BLaER1 (cell line): ENCODE data around the gene CREB5.

Experiments used
- H3K27ac ChIP-seq: shearing (Covaris generic); formaldehyde crosslinking; 2 replicates; pipeline ENCODE4 v1.8.1; 2022
- H3K27me3 ChIP-seq: shearing (Covaris generic); formaldehyde crosslinking; 2 replicates; pipeline ENCODE4 v1.8.1; 2022
- H3K36me3 ChIP-seq: shearing (Covaris generic); formaldehyde crosslinking; 2 replicates; pipeline ENCODE4 v1.8.1; 2022
- H3K4me1 ChIP-seq: shearing (Covaris generic); formaldehyde crosslinking; 2 replicates; pipeline ENCODE4 v1.8.1; 2022
- H3K4me2 ChIP-seq: shearing (Covaris generic); formaldehyde crosslinking; 2 replicates; pipeline ENCODE4 v1.8.1; 2022
- H3K4me3 ChIP-seq: shearing (Covaris generic); formaldehyde crosslinking; 2 replicates; pipeline ENCODE4 v1.8.1; 2022
- H3K9ac ChIP-seq: shearing (Covaris generic); formaldehyde crosslinking; 2 replicates; pipeline ENCODE4 v1.8.1; 2022
- H3K9me3 ChIP-seq: shearing (Covaris generic); formaldehyde crosslinking; 2 replicates; pipeline ENCODE4 v1.8.1; 2022
- H4K20me1 ChIP-seq: shearing (Covaris generic); formaldehyde crosslinking; 2 replicates; pipeline ENCODE4 v1.8.1; 2022
- Cebpa-rat ChIP-seq: shearing (Covaris generic); IDR thresholded peaks from 2 replicates; pipeline ENCODE4 v1.8.1; 2022

Gene CREB5

GRCh38 chr7:28726555-28726954 is 314.2 kb downstream of the CREB5 start:
- no peak overlapping the region for H3K9ac ChIP-seq
- H3K36me3 ChIP-seq, result no peaks in the 10 kb centered on the region; the same call in 1 of the 2 replicates
- H3K4me3 ChIP-seq, result no peak overlapping the region
- H3K27me3 ChIP-seq, result no peaks in the 10 kb centered on the region
- H4K20me1 ChIP-seq, result no peaks in the 10 kb centered on the region
- H3K9me3 ChIP-seq, result no peaks in the 10 kb centered on the region
- H3K4me1 ChIP-seq, result no peaks in the 10 kb centered on the region
- TF ChIP-seq Cebpa-rat, result no peak
- no peak overlapping the region for H3K4me2 ChIP-seq
- H3K27ac ChIP-seq, result no peak overlapping the region

- H4K20me1 ChIP-seq, result no peaks in the 10 kb centered on the region
- no peak overlapping the region for H3K9ac ChIP-seq
- H3K27me3 ChIP-seq, result no peaks in the 10 kb centered on the region
- no peaks in the 10 kb centered on the region; the same call in 1 of the 2 replicates for H3K36me3 ChIP-seq
- H3K4me3 ChIP-seq, result no peak overlapping the region
- no peak overlapping the region for H3K27ac ChIP-seq
- H3K9me3 ChIP-seq, result no peaks in the 10 kb centered on the region
- no peak for TF ChIP-seq Cebpa-rat
- no peak overlapping the region for H3K4me2 ChIP-seq
- H3K4me1 ChIP-seq, result no peaks in the 10 kb centered on the region
These were observed 317.0 kb downstream of the CREB5 start for GRCh38 chr7:28729281-28729680.

GRCh38 chr7:28729727-28730126 is 317.4 kb downstream of the CREB5 start:
- no peaks in the 10 kb centered on the region for H3K9me3 ChIP-seq
- no peaks in the 10 kb centered on the region for H3K27me3 ChIP-seq
- H3K4me1 ChIP-seq, result no peaks in the 10 kb centered on the region
- H4K20me1 ChIP-seq, result no peaks in the 10 kb centered on the region
- no peak overlapping the region for H3K9ac ChIP-seq
- no peak for TF ChIP-seq Cebpa-rat
- no peak overlapping the region for H3K4me3 ChIP-seq
- no peak overlapping the region for H3K27ac ChIP-seq
- H3K4me2 ChIP-seq, result no peak overlapping the region
- H3K36me3 ChIP-seq, result no peaks in the 10 kb centered on the region; the same call in 1 of the 2 replicates

DNA sequence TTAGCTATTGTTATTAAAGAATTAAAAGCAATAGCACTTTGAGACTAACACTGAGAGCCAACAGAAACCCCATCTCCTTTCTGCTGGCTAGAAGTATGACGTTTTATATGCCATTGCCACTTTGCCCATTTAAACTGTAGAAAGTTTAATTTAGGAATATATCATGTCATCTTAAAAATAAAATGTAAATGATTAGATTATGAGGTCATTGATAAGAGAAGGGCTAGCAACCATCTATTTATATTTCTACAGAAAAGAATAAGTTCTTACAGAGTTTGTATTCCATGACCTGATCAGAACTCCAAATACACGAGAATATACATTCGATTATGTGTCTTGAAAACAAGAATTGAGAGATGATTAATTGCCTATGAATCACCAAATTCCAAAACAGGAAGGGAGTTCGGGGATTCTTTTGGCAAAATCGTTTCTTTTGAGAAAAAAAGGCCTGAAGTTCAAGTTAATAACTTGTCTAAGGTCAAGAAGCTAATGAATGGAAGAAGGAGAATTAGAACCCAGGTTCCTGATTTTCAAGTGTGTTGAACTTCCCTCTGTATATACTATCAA is 318.9 kb downstream of the CREB5 start:
- Histone ChIP-seq H3K9ac (no peak overlapping the region), H3K27me3 (no peaks in the 10 kb centered on the region), H3K27ac (no peak overlapping the region), H3K4me1 (no peaks in the 10 kb centered on the region), H3K9me3 (no peaks in the 10 kb centered on the region), H3K4me3 (no peak overlapping the region), H3K36me3 (no peaks in the 10 kb centered on the region; the same call in 1 of the 2 replicates), H3K4me2 (no peak overlapping the region), H4K20me1 (no peaks in the 10 kb centered on the region)
- no peak for TF ChIP-seq Cebpa-rat

DNA sequence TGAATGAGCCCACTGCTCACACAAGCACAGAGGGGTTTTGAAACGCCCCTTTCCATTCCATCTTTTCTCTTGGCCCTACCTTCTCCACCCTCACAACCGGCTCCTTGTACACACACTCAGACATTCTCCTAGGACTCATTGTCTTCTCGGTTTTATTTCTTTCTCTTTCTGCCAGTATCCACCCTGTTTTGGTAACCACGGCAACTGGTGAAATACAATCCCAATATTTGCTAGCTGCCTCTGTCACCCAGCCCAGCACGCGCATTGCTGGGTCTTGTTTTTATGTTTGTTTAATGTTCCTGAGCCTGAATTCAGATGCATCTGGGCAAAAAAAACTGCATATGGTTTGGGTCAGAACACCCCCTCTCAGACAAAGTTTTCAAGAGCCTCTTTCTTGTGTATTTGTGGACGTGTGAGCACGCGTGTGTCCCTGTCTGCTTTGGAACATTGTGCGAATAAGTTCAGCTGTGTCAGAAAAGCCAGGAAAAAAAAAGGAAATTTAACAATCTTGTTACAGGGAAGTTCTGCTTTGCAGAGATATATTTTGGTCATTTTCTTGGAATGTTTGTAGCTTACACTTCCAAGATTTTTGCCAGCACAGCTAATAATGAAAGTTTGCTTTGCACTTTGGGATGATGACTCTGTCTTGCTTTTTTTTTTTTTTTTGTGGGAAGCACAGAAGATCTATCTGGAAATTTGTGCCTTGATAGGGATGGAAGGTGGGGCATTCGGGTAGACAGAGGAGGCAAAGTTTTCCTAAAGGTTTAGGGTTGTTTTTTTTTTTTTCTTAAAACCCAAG is 320.0 kb downstream of the CREB5 start:
- Histone ChIP-seq H3K9ac (no peak overlapping the region), H3K9me3 (no peaks in the 10 kb centered on the region), H3K4me2 (no peak overlapping the region), H3K4me1 (no peaks in the 10 kb centered on the region), H3K27me3 (no peaks in the 10 kb centered on the region), H3K4me3 (no peak overlapping the region), H3K27ac (no peak overlapping the region), H3K36me3 (no peaks in the 10 kb centered on the region), H4K20me1 (no peaks in the 10 kb centered on the region)
- no peak for TF ChIP-seq Cebpa-rat

DNA sequence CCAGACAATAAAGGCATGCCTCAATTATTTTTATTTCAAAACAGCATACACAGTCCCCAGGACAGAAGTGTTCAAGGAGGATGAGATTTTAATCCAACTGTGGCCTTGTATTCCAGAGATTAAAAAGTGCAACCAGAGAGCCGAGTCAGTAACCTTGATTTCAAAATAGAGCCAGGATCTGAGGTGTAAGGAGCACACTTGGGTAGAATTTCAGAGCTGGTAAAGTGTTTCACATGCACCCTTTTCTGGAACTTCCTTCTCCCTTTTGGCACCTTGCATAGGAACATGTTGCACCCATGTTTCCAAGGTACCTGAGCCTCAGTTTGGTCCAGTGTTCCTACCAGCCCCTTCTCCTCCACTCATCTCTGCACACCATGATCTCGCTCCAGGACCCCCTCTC is 320.7 kb downstream of the CREB5 start:
- Histone ChIP-seq H3K27ac (no peak overlapping the region), H3K36me3 (no peaks in the 10 kb centered on the region), H3K27me3 (no peaks in the 10 kb centered on the region), H3K4me3 (no peak overlapping the region), H3K4me1 (no peaks in the 10 kb centered on the region), H3K9ac (no peak overlapping the region), H3K4me2 (no peak overlapping the region), H4K20me1 (no peaks in the 10 kb centered on the region), H3K9me3 (no peaks in the 10 kb centered on the region)
- TF ChIP-seq Cebpa-rat, result no peak

GRCh38 chr7:28738412-28738811 is 326.1 kb downstream of the CREB5 start:
- no peaks in the 10 kb centered on the region for H3K9me3 ChIP-seq
- no peak overlapping the region for H3K4me2 ChIP-seq
- no peak overlapping the region for H3K27ac ChIP-seq
- H3K4me1 ChIP-seq, result no peaks in the 10 kb centered on the region
- H3K4me3 ChIP-seq, result no peak overlapping the region
- no peaks in the 10 kb centered on the region for H3K36me3 ChIP-seq
- H3K9ac ChIP-seq, result no peak overlapping the region
- no peaks in the 10 kb centered on the region for H4K20me1 ChIP-seq
- no peak for TF ChIP-seq Cebpa-rat
- H3K27me3 ChIP-seq, result no peaks in the 10 kb centered on the region

GRCh38 chr7:28739128-28739527 is 326.8 kb downstream of the CREB5 start:
- no peaks in the 10 kb centered on the region for H3K27me3 ChIP-seq
- no peaks in the 10 kb centered on the region for H4K20me1 ChIP-seq
- H3K4me3 ChIP-seq, result no peak overlapping the region
- no peak overlapping the region for H3K9ac ChIP-seq
- no peaks in the 10 kb centered on the region for H3K4me1 ChIP-seq
- H3K9me3 ChIP-seq, result no peaks in the 10 kb centered on the region
- no peak overlapping the region for H3K27ac ChIP-seq
- H3K4me2 ChIP-seq, result no peak overlapping the region
- H3K36me3 ChIP-seq, result no peaks in the 10 kb centered on the region
- no peak for TF ChIP-seq Cebpa-rat

DNA sequence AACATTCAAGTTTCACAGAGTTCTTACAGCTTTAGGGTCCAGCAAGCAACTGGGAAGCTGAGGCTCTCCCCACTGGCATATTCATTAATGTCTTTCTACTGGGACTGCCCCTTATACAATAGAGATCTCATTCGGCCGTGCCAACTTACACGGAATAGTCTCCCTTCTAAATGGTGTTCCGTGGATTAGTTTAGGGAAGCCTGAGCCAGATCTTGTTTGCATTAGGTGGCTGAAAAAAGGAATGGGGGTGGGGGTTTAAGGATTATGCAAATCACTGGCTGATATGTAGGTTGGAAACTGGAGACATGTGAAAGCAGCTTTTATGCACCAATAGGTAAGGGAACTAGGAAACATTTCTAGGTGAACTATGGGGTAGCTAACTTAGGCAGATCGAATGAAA is 327.5 kb downstream of the CREB5 start:
- no peak overlapping the region for H3K27ac ChIP-seq
- no peaks in the 10 kb centered on the region for H4K20me1 ChIP-seq
- no peaks in the 10 kb centered on the region for H3K36me3 ChIP-seq
- H3K9me3 ChIP-seq, result no peaks in the 10 kb centered on the region
- peaks cover 2% of the 10 kb centered on the region for H3K4me1 ChIP-seq
- no peak overlapping the region for H3K4me2 ChIP-seq
- H3K4me3 ChIP-seq, result no peak overlapping the region
- TF ChIP-seq Cebpa-rat, result no peak
- H3K27me3 ChIP-seq, result no peaks in the 10 kb centered on the region
- H3K9ac ChIP-seq, result no peak overlapping the region

DNA sequence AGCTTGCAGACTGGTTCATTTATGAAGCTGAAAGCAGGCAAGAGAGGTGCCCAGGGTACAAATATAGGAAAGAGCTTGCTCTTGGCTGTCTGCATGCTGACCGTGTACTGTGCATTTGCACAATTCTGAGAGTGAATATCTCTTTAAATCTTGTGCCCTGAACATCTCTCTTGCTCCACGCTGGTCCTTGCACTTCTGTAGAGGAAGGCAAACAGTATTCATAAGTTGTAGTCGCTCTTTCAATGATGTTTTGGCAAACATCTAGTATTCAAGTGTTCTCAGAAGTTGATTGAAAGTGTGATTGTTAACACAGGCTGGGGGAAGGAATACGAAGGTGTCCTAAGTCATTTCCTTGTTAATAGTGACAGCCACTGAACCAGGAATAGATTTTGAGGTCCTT is 332.6 kb downstream of the CREB5 start:
- TF ChIP-seq Cebpa-rat, result no peak
- H3K36me3 ChIP-seq, result no peaks in the 10 kb centered on the region
- H3K27ac ChIP-seq, result no peak overlapping the region
- no peaks in the 10 kb centered on the region for H3K27me3 ChIP-seq
- no peak overlapping the region for H3K9ac ChIP-seq
- no peaks in the 10 kb centered on the region for H3K9me3 ChIP-seq
- no peaks in the 10 kb centered on the region for H4K20me1 ChIP-seq
- no peak overlapping the region for H3K4me2 ChIP-seq
- no peak overlapping the region for H3K4me3 ChIP-seq
- peaks cover 7% of the 10 kb centered on the region for H3K4me1 ChIP-seq
